NCI-H748 (cell line): ENCODE measurements around the gene SEC14L6.

Experiments used
- DNase-seq: peaks from one replicate; lab custom pipeline; 2025; ENCODE audit not compliant: unreplicated experiment; lab: John Stamatoyannopoulos, UW

SEC14L6 gene

DNA sequence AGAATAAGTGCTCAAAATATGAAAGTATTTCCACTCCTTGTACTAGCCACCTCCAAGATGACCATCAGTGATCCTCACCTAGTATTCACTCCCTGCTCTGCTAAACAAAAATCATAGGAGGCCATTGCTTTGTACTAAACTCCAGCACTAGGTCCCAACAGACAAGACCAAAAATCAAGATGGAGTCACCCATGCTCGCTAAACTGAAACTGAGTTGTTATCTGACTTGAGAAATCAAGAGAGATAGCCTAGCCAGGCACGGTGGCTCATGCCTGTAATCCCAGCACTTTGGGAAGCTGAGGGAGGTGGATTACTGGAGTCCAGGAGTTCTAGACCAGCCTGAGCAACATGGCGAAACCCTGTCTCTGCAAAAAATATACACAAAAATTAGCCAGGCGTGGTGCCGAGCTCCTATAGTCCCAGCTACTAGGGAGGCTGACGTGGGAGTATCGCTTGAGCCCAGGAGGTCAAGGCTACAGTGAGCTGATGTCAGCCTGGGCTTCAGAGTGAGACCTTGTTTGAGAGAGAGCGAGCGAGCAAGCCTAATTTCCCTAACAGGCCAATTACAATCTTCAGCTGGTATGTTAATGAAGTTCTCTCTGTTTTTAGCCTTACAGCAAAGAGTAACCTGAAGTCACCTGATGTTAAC lies 9.3 kb downstream of the SEC14L6 start:
- DNase-seq, result no peak

DNA sequence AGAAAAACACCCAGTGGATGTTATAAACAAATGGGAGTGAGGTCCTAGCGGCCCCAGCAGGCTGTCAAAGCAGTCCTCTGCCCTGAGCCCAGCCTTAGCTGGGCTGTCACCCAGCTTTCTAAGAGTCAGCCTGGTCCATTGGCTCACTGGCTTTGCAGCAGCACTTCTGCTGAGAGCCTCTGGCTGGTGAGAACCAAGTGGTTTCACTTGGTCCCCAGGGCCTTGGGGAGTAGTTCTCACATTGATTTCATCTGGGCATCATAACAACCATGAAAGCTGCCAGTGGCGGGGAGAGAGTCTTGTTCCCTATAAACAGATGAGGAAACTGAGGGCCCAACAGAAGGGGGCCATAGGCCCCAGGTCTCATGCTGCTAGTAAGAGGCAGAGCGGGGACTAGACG lies 11.4 kb downstream of the SEC14L6 start:
- no peak for DNase-seq

DNA sequence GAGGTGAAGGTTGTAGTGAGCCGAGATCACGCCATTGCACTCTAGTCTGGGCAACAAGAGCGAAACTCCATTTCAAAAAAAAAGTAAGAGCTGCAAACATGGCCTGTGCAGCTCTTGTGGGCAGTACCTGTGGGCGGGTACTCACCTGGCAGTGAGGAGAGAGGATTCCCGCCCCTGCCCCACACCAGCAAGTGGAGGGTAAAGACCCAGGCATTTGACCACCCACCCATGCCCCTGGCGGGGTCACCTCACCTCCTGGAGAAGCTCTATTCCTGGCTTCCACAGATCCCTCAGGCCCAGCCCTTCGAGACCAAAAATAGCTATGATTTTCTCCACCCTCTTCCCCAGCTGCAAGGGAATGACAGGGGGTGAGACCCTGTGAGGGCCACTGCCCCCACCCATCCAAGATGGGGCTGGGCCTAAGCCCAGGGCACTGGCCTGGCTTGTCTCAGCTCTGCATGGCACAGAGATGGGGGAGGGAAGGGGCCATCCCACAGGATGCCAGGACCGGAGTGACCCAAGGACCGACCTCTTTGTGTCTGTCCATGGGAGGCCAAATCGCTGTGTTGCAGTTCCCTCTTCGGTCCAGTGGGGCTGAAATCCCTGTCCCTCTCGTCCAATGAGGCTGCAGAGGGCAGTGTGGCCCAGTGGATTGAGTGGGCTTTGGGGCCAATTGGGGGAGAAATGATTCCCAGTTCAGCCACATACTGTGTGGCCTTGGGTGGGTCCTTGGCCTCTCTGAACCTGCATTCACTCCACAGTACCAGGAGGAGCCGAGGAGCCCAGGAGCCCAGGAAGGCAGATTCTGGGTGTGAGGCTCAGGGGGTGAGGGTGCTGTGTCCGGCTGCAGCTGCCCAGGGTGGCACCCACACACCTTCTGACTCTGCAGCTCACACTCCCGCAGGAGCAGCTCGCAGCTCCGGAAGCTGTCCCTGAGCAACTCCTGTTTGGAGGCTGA lies 14.6 kb downstream of the SEC14L6 start:
- DNase-seq, result no peak

DNA sequence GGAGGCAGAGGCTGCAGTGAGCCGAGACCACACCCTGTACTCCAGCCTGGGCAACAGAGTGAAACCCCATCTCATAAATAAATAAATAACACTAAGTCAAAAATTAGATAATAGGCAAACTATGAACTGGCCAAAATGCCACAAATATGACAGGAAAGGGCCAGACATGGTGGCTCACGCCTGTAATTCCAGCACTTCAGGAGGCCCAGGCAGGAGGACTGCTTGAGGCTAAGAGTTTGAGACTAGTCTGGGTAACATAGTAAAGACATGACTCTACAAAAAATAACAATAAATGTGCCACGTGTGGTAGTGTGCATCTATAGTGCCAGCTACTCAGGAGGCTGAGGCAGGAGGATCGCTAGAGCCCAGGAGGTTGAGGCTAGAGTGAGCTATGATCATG lies 19.9 kb downstream of the SEC14L6 start:
- DNase-seq, result no peak

DNA sequence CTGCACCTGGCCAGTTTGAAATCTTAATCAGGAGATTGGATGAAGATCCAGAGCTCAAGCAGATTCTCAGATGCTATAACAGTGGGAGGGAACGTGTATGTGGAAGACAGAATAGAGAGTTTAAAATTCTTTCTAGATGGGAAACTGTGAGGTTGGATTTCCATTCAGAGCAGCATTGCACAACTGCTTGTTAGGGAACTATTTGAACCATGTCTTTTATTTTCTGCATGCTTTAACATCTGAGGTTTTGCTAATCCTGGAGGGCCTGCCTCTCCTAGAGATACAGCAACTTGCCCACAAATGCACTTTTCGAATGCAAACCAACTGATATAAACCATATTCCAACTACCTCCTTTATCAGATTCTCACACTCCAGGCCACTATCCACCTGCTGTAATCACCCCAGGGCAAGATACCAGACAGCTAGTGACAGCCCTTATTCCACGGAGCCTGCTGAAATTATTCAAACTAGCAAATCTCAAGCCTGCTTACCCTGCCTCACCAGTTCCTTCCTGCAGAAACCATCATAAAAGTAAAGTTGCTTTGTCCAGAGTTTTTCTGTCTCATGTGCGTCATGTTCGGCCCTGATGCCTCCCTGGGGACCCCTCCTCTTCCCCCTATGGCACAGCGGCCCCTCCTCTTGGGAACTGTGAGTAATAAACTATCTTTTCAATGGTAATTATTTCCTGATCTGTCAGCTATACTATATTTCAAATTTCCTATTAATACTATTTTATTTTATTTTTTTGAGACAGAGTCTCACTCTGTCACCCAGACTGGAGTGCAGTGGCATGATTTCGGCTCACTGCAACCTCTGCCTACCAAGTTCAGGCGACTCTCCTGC lies 22.7 kb downstream of the SEC14L6 start:
- no peak for DNase-seq

DNA sequence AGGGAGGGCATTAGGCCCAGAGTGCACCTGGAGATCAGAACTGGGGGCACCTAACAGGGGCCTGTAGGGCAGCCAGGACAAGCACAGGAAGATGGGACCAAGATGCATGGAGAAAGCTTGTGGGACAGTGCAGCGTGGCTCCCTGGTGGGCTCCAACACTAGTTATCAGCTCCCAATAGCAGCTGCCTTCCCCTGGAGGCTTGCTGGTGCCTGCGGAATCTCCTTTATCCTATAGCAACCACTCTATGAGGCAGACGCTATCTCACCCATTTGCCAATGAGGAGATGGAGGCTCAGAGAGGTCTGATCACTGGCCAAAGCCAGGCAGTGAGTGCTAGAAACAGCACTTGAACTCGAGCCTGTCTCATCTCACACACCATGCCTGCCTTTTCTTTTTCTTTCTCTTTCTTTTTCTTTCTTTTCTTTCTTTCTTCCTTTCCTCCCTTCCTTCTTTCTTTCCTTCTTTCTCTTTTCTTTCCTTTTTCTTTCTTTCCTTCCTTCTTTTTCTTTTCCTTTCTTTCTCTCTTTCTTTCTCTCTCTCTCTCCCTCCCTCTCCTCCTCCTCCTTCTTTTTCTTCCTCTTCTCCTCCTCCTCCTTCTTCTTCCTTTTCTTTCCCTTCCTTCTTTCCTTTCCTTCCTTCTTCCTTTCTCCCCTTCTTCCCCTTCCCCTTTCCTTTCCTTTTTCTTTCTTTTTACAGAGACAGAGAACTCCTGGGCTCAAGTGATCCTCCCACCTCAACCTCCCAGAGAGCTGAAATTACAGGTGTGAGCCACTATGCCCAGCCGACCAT lies 25.0 kb downstream of the SEC14L6 start:
- no peak for DNase-seq

DNA sequence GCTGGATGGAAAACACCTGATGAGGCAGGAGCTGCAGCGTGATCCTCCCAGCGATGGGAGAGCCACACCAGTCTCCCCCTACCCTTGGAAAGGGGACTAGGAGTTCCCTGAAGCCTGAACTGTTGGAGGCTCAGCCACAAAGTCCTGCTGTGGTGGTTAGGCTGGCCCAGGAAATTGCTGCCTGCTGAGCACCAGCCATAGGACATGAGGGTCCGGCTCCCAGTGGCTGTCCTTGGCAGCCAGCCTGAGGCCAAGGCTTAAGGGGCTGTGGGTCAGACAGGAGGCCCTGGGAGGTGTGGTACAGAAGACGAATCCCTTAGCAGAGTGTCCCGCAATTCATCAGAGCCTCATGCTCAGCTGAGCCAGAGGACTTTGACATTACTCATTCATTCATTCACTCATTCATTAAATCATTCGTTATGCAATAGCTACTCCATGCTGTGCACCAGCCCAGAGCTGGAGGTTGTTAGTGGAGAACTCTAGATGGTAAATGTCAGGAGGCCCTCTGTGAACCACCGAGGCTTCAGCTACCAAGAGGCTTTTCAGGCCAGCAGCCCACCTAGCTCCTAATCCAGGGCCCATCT lies 26.6 kb downstream of the SEC14L6 start:
- DNase-seq, result no peak

DNA sequence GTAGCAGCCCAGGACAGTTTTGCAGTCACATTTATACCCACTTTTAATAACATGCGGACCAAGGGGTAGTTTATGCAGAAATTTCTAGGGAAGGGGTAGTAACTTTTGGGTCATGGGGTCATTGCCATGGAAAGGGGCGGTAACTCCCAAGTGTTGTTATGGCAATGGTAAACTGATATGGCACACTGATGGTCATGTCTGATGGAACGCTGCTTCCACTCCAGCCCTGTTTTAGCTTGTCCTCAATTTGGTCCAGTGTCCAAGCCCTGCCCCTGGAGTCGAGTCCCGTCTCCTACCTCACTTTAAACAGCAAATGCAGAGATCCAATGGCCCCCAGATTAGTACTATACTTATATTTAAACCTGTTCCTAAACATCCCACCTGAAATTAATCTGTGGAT lies 29.8 kb downstream of the SEC14L6 start:
- DNase-seq, result no peak

DNA sequence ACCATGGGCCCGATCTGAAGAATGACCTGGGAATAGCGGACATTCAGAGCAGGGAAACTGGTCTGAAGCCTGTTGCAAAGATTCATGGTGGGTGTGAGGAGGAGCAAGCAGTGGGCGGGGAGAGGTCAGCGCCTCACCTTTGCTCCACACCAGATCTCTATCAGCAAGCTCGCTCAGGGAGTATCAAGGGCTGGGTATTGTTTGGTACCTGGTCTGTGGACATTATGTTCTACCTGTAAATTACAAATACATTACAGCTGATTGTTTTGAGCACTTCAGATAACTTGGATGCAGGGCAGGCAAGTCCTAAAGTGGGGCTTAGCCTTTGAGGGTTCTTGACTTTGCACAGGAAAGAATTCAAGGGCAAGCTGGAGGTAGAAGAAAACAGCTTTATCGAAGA lies 30.3 kb downstream of the SEC14L6 start:
- DNase-seq, result no peak

DNA sequence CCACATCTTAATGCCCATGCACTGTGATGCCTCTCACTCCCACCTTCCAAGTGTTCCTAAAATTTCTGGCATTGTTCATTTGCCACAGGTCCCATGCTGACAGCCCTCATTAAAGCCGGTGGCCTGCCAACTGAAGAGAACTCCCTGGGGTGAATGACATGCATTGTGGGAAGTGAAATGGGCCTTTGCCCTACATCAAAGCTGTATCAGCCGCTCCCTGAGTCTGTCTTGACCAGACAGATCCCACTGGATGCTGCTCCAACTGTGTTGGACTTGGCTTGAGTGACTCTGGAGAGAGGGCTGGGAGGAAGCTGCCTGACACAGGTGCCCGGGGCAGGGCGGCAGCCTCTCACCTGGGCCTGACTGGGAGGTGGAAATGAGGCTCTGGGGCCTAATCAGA lies 32.3 kb downstream of the SEC14L6 start:
- DNase-seq, result no peak

DNA sequence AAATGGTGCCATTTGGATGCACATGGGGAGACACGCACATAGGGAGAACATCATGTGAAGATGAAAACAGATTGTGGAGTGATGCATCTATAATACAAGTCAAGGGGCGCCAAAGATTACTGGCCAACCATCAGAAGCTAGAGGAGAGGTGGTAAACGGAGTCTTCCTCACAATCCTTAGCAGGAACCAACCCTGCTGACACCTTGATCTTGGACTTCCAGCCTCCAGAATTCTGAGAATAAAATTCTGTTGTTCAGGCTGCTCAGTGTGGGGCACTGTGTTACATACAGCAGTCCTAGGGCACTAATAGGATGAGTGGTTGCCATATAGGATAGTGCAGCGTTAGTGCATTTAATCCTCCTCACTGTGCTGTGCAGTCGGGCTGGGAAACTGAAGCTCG lies 33.1 kb downstream of the SEC14L6 start:
- no peak for DNase-seq

DNA sequence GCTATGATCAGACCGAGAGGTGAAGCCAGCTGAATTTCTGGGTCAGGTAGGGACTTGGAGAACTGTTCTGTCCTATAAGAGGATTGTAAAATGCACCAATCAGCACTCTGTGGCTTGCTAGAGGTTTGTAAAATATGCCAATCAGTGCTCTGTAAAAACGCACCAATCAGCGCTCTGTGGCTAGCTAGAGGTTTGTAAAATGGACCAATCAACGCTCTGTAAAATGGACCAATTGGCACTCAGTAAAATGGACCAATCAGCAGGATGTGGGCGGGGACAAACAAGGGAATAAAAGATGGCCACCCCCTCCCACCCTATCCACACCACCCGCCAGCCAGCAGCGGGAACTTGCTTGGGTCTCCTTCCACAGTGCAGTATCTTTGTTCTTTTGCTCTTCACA lies 34.6 kb downstream of the SEC14L6 start:
- no peak for DNase-seq

DNA sequence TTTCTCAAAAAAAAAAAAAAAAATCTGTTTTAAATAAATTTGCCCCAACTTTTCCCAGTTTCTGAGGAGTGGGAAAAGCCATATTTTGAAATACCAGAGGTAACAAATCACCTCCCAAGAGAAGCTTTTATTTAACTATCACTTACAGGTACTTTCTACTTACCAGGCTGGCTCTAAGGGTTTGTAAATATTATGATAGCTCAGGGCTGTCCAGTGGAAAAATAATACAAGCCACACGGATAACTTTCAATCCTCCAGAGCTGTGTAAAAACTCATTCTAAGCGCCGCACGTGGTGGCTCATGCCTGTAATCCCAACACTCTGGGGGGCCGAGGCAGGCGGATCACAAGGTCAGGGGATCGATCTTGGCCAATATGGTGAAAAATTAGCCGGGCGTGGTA lies 35.4 kb downstream of the SEC14L6 start:
- no peak for DNase-seq

DNA sequence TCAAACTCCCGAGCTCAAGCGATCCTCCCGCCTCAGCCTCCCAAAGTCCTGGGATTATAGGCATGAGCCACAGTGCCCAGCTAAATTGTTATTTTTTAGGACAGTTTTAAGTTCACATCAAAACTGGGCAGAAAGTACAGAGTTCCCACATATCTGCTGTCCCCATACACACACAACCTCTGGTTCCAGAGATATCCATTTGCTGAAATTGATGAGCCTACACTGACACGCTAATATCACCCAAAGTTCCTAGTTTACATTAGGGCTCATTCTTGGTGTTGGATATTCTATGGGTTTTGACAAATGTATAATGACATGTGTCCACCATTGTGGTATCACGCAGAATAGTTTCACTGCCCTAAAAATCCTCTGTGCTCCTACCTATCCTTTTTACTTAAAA lies 38.3 kb downstream of the SEC14L6 start:
- DNase-seq, result no peak

DNA sequence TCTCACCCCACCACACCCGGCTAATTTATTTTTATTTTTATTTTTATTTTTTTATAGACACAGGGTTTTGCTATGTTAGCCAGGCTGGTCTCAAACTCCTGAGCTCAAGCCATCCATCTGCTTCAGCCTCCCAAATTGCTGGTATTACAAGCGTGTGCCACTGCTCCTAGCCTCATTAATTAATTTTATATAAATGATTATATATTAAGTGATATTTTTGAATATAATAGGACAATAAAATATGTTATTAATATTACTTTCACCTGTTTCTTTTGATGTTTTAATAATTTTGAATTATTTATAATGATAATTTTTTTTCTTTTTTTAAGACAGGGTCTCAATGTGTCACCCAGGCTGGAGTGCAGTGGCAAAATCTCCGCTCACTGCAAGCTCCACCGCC lies 38.9 kb downstream of the SEC14L6 start:
- DNase-seq, result no peak

DNA sequence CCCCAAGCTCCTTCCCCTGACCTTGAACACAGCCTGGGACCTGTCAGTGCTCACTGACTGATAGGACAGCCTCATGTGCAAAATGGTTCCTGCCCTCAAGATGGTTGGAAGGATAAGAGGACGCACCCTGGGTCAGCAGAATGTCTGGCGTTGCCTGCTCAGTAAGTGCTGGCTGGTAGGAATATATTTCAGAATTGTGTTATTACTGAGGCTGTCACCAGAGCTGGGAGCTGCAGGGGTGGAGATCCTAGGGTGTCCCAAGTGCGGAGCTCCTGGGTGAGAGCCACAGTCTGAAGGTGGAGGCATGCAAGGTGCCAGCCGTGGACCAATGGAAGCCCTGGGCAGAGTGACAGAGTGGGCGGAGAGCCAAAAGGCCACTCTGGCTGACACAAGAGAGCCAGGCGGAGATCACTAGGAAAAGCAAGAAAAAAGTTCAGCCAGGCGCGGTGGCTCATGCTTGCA lies 40.0 kb downstream of the SEC14L6 start:
- DNase-seq, result no peak

DNA sequence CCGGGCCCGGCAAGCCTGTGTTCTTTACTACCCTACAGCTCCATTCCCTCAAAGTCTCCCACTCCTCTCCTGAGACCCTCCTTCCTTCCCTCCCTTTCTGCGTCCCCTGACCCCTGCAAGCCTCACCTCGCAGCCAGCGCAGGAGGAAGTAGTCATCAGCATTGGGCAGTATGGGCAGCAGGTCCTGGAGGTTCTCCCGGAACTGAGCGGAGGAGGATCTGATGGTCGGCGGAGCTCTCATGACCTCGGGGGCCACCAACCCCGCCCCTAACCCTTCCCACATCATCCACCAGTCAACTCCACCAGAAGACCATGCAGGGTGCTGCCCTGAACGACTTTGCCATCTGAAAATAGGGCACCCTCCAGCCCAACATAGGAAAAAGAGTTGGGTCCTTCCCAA lies 43.0 kb downstream of the SEC14L6 start:
- DNase-seq, result no peak

DNA sequence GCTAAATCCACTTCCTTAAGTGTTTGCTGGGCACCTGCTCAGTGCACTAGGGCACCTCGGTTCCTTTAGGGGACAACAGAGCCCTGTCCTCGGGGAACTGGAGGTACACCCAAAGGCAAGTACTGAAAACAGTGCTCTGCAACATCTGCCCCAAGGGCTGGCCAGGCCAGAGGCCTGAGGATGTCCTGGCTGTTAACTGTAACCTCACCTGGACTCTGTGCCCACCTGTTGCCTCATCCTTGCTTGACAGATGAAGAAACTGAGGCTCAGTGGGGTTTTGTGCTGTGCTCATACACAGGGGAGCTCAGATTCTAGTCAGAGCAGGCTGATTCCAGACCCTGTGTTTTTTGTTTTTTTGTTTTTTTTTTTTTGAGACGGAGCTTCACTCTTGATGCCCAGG lies 43.6 kb downstream of the SEC14L6 start:
- no peak for DNase-seq

DNA sequence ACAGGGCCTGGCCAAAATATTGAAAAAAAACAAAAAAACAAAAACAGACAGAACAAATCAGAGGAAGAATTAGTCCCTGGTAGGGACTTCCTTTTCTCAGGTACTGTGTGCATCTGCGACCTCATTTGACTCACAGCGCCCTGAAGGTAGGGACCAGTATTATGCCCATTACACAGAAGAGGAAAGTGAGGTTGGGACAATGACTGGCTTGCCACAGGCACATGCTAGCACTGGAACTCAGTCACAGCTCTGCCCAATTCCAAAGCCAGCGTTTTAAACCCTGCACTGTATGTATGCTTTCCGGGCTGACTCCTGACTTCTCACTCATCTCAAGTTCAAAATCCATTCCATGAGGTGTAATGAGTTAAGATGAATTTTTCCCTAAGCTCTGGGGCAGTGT lies 44.4 kb downstream of the SEC14L6 start:
- DNase-seq, result no peak

DNA sequence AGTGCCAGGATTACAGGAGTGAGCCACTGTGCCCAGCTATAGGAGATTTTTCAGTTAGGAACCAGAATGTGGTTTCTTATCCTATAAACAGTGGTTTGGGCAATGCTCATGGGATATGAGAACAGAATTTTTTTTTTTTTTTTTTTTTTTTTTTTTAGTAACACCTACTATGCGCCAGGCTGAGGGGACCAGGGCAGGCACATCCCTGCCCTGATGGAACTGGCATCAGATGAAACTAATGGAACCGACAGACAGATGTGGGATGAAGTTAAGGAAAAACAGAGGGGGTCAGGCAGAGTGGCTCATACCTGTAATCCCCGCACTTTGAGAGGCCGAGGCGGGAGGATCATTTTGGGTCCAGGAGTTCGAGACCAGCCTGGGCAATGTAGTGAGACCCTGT lies 45.9 kb downstream of the SEC14L6 start:
- no peak for DNase-seq
